Sigmoid colon (tissue), 7 donors: ENCODE results near the gene HABP2. TPM values are rescaled to one million over a fixed set of nuclear protein-coding genes. Genes with fewer than 3 reads are reported as not detected.

Experiments
- DNase-seq: peaks from one replicate; pipeline ENCODE4 v3.0.0-alpha.2; 2019
- H3K27ac ChIP-seq, 4 donors: fragments of 200-600 bp; sonication (generic); one replicate each; pipeline ENCODE4 v1.5.1; 2016 to 2019; ENCODE audit warnings: mild to moderate bottlenecking in 1 of 4
- H3K27me3 ChIP-seq, 3 donors: fragments of 200-600 bp; sonication (generic); one replicate each; pipeline ENCODE4 v1.5.1; 2019; ENCODE audit warnings: mild to moderate bottlenecking in 1 of 3
- H3K36me3 ChIP-seq, 4 donors: fragments of 200-600 bp; sonication (generic); one replicate each; pipeline ENCODE4 v1.5.1; 2016 to 2019
- H3K4me1 ChIP-seq, 4 donors: fragments of 200-600 bp; sonication (generic); one replicate each; pipeline ENCODE4 v1.5.1; 2017 to 2019
- H3K4me3 ChIP-seq, 4 donors: fragments of 200-600 bp; sonication (generic); one replicate each; pipeline ENCODE4 v1.5.1; 2017 to 2019; ENCODE audit warnings: mild to moderate bottlenecking in 2 of 4, moderate library complexity in 1 of 4
- H3K9me3 ChIP-seq, 4 donors: fragments of 200-600 bp in 3 of 4; sonication (generic) in 3 of 4; one replicate each; pipeline versions ENCODE4 v1.5.1 to v1.6.1; 2013 to 2019
- EP300 ChIP-seq, 4 donors: sonication (generic); formaldehyde crosslinking; IDR thresholded peaks; one replicate each; pipeline ENCODE4 v1.6.1; 2017; ENCODE audit warnings: antibody characterized with exemption in 4 of 4
- POLR2A ChIP-seq, 2 donors: fragments of 450-650 bp; IDR thresholded peaks; one replicate each; pipeline ENCODE4 v1.6.1; 2016; ENCODE audit warnings: antibody characterized with exemption in 2 of 2, mild to moderate bottlenecking in 2 of 2, moderate library complexity in 2 of 2
- POLR2AphosphoS5 ChIP-seq, 4 donors: sonication (generic); formaldehyde crosslinking; IDR thresholded peaks; one replicate each; pipeline ENCODE4 v1.6.1; 2017; ENCODE audit warnings: antibody characterized with exemption in 4 of 4
- WGBS, 2 donors: extraction: QIAGEN DNeasy Blood & Tissue Kit; methylation state at CpG; one replicate each; pipeline ENCODE4 v1.1.7; 2013; 5-methylcytosine and 5-hydroxymethylcytosine counted together
- intact Hi-C: fragments of 100-400 bp; cut with DNase I; formaldehyde crosslinking; loops from one replicate; pipeline ENCODE4 v1.15.1; 2023
- polyA plus RNA-seq, 3 donors: library from polyadenylated mRNA; stranded (reverse); fragments of 200-250 nt; gene quantifications; one replicate each; pipeline ENCODE4 v1.2.3, GENCODE V29; 2013
- total RNA-seq, 4 donors: library from RNA; depleted of rRNA; stranded (reverse); fragments of >200 nt; gene quantifications; one replicate each; pipeline ENCODE4 v1.1.0, GENCODE V29; 2016
- TF ChIP-seq, protein P1 (sequence below), 4 experiments: fragments of 450-650 bp in 3 of 4; fragments of 200-600 bp in 1 of 4; IDR thresholded peaks; one replicate each; pipeline ENCODE4 v1.5.1; 2016 to 2019; ENCODE audit warnings: antibody characterized with exemption in 4 of 4, mild to moderate bottlenecking in 3 of 4, moderate library complexity in 2 of 4
- donor health status: healthy with polysubstance abuse.
- donor health status: Bipolar disorder and iron deficiency.
- donor health status: healthy.

Gene HABP2
- total and polyA plus RNA-seq, 7 donors: not detected

GRCh38 chr10:113515161-113515560 lies 37.7 kb upstream of the HABP2 start:
- Histone ChIP-seq H3K4me1 (peaks cover 0 to 2% (median under 1%) of the 10 kb centered on the region in 4 donors), H3K36me3 (no peaks in the 10 kb centered on the region), H3K4me3 (no peak overlapping the region), H3K27ac (no peak overlapping the region), H3K27me3 (no peaks in the 10 kb centered on the region), H3K9me3 (peaks cover 0 to 2% (median 0%) of the 10 kb centered on the region in 4 donors)
- DNase-seq: no peak
- TF ChIP-seq POLR2A (IDR thresholded peaks at IDR 0.05) (no peak), EP300 (IDR thresholded peaks at IDR 0.05) (no peak), POLR2AphosphoS5 (IDR thresholded peaks at IDR 0.05) (no peak)
- TF ChIP-seq, protein P1, sequence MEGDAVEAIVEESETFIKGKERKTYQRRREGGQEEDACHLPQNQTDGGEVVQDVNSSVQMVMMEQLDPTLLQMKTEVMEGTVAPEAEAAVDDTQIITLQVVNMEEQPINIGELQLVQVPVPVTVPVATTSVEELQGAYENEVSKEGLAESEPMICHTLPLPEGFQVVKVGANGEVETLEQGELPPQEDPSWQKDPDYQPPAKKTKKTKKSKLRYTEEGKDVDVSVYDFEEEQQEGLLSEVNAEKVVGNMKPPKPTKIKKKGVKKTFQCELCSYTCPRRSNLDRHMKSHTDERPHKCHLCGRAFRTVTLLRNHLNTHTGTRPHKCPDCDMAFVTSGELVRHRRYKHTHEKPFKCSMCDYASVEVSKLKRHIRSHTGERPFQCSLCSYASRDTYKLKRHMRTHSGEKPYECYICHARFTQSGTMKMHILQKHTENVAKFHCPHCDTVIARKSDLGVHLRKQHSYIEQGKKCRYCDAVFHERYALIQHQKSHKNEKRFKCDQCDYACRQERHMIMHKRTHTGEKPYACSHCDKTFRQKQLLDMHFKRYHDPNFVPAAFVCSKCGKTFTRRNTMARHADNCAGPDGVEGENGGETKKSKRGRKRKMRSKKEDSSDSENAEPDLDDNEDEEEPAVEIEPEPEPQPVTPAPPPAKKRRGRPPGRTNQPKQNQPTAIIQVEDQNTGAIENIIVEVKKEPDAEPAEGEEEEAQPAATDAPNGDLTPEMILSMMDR (IDR thresholded peaks at IDR 0.05): no peak
- intact Hi-C loops: no loop called here
- 75 to 80% methylated on average over 6 of the region's 6 CpGs for WGBS, 2 donors

- intact Hi-C loops: no loop called here
- H3K27ac ChIP-seq: no peak overlapping the region
- H3K36me3 ChIP-seq: no peaks in the 10 kb centered on the region
- no peak for TF ChIP-seq EP300 (IDR thresholded peaks at IDR 0.05)
- TF ChIP-seq POLR2AphosphoS5 (IDR thresholded peaks at IDR 0.05): no peak
- no peak for TF ChIP-seq POLR2A (IDR thresholded peaks at IDR 0.05)
- TF ChIP-seq, protein P1 (IDR thresholded peaks at IDR 0.05): no peak
- WGBS, 2 donors: 83 to 85% methylated on average over 5 of the region's 5 CpGs
- DNase-seq: no peak
- H3K27me3 ChIP-seq: no peaks in the 10 kb centered on the region
- H3K4me3 ChIP-seq: no peak overlapping the region
- peaks cover 0 to 6% (median 3%) of the 10 kb centered on the region in 4 donors for H3K4me1 ChIP-seq
- H3K9me3 ChIP-seq: peaks cover 0 to 2% (median 0%) of the 10 kb centered on the region in 4 donors
Measured at GRCh38 chr10:113515601-113516000, 37.3 kb upstream of the HABP2 start.

GRCh38 chr10:113516061-113516460 lies 36.8 kb upstream of the HABP2 start:
- Histone ChIP-seq H3K27ac (no peak overlapping the region), H3K4me1 (peaks cover 0 to 11% (median 8%) of the 10 kb centered on the region in 4 donors), H3K4me3 (no peak overlapping the region), H3K27me3 (no peaks in the 10 kb centered on the region), H3K36me3 (no peaks in the 10 kb centered on the region), H3K9me3 (peaks cover 0 to 2% (median 0%) of the 10 kb centered on the region in 4 donors)
- no peak for DNase-seq
- intact Hi-C loops: no loop called here
- TF ChIP-seq EP300 (IDR thresholded peaks at IDR 0.05) (no peak), POLR2A (IDR thresholded peaks at IDR 0.05) (no peak), POLR2AphosphoS5 (IDR thresholded peaks at IDR 0.05) (no peak)
- TF ChIP-seq, protein P1 (IDR thresholded peaks at IDR 0.05): no peak
- WGBS, 2 donors: 89 to 90% methylated on average over 3 of the region's 3 CpGs

- intact Hi-C loops: no loop called here
- Histone ChIP-seq H3K4me3 (no peak overlapping the region), H3K27ac (no peak overlapping the region), H3K4me1 (peaks cover 0 to 12% (median 8%) of the 10 kb centered on the region in 4 donors), H3K36me3 (no peaks in the 10 kb centered on the region), H3K9me3 (no peaks in the 10 kb centered on the region), H3K27me3 (no peaks in the 10 kb centered on the region)
- no peak for DNase-seq
- WGBS, 2 donors: 80 to 84% methylated on average over 10 of the region's 10 CpGs
- TF ChIP-seq POLR2AphosphoS5 (IDR thresholded peaks at IDR 0.05): no peak
- TF ChIP-seq, protein P1 (IDR thresholded peaks at IDR 0.05): no peak
- no peak for TF ChIP-seq POLR2A (IDR thresholded peaks at IDR 0.05)
- TF ChIP-seq EP300 (IDR thresholded peaks at IDR 0.05): no peak
Measured at GRCh38 chr10:113517165-113517900, 35.5 kb upstream of the HABP2 start.
